Right lung (tissue), 5 donors: ENCODE results near the gene KDELR3. TPM values are rescaled to one million over a fixed set of nuclear protein-coding genes. Genes with fewer than 3 reads are reported as not detected.
A peak's percentile ranks its signal among the peaks of the same experiment; 100 is the strongest.
"Not testable (repeated sequence)": the region's sequence is repeated elsewhere in the genome, so short reads cannot be mapped to it uniquely, and the experiment has no call there.

ENCODE experiments used
- DNase-seq, 2 donors: peaks; one replicate each; pipeline ENCODE4 v3.0.0-alpha.2; 2013
- polyA plus RNA-seq, 5 donors: library from polyadenylated mRNA; unstranded; fragments of 120-200 nt; gene quantifications; one replicate each; pipeline versions ENCODE4 v1.2.1 to v1.2.3, GENCODE V29; 2013; ENCODE audit warnings: inconsistent platforms in 1 of 5, low replicate concordance in 1 of 5; ENCODE audit not compliant: insufficient read length in 5 of 5, insufficient read depth in 1 of 5

Gene KDELR3
- polyA plus RNA-seq, 5 donors, result 6.2 to 9.5 (median 7.2) TPM

GRCh38 chr22:38455530-38456271 lies 12.2 kb upstream of the KDELR3 start:
- DNase-seq, result no peak

GRCh38 chr22:38456272-38456835 lies 11.5 kb upstream of the KDELR3 start:
- DNase-seq, result no peak

DNA sequence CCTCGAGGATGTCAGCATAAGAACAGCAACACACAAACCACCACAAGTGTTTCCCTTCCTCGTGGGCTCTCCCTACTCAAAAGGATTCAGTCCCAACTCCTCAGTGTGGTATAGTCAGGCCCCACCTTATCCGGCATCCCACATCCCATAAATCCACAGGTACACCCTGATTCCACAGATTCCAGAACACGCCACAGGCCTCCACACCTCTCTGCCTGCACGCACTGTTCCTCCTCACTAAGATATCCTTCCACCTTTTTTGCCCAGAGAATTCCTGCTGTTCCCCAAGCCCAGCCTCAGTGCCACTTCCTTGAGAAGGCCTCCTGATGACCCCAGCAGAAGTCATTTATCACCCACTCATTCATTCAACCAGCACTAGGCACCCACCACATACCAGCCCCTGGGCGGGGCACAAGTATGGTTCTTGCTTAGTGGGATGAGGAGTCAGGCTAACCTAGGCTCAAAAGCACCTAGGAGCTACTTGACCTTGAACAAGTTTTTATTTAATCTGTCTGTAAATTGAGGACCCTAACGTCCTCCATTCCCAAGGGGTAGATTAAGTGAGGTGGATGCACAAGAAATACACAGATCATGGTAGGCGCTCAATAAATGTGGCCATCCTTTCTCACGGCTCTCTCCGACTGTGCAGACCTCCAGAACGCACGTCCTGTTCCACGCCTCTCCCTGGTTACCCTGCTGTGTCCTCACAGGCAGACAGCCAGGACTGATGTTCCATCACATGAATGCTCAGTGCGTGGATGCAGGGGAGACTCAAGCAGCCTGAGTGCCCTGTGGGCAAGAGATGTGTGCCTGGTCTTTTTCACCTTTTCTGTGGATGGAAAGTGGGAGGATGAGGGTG lies 10.8 kb upstream of the KDELR3 start:
- no peak for DNase-seq

- DNase-seq, result no peak
Observed at GRCh38 chr22:38460426-38460840, 7.5 kb upstream of the KDELR3 start.

- DNase-seq, result no peak
Observed at GRCh38 chr22:38461057-38461413, 6.9 kb upstream of the KDELR3 start.

- DNase-seq, result peak; percentile 75 to 80
Observed at GRCh38 chr22:38461414-38462081, 6.3 kb upstream of the KDELR3 start.

DNA sequence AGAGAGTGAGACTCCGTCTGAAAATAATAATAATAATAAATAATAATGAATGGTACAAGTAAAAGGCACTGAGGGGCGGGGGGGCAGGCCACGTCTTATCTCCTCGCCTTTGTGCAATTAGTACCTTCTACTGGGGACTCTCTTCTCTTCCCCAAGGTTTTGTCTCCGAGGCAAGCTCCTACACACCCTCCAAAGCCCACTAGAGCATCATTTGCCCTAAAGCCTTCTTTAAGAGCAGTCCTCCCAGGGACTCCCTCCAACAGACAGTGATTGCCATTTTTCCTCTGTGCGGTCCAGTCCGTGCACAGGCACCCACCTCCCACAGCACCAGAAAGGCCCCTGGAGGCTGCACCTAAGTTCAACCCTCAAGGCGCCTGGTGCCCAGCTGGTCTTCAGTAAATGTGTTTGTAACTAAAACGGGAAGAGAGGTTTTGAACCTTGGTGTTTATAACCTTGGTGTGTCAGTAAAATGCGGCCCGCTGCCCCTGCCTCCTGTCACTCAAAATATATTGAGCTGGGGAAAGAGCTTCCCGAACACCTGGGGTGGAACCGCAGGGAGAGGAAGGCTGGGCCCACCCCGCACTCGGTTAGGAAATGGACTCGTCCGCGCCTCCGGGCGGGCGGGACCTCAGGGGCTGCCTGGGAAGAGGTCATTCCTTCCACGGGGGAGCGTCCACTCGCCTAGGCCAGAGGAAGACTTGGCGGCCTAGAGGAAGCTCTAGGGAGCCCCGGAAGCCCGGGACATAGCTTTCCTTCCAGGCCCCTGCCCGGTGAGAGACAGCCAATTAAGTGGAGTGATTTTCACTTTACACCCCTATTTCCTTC lies 4.7 kb upstream of the KDELR3 start:
- DNase-seq, result no peak

DNA sequence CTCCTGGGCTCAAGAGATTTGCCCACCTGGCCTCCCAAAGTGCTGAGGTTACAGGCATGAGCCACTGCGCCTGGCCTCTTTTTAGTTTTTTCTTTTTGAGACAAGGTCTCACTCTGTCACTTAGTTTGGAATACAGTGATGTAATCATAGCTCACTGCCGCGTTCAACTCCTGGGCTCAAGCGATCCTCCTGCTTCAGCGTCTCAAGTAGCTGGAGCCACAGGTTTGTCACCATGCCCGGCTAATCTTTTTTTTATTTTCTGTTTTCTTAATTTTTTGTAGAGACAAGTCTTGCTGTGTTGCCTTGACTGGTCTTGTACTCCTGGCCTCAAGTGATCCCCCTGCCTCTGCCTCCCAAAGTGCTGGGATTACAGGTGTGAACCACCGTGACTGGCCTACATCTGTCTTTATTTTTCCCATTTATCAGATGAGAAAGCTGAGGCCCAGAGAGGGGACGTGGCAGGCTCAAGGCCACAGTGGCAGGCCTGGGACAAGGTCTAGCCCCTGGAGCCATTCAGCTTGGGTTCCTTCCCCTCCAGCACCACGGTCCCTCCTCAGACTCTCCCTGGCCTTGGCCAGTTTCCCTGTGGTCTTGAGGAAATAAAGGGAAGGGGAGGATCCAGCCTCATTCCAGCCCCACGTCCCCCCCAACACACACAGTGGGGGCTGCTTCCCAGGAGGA lies 2.8 kb upstream of the KDELR3 start:
- no peak for DNase-seq

DNA sequence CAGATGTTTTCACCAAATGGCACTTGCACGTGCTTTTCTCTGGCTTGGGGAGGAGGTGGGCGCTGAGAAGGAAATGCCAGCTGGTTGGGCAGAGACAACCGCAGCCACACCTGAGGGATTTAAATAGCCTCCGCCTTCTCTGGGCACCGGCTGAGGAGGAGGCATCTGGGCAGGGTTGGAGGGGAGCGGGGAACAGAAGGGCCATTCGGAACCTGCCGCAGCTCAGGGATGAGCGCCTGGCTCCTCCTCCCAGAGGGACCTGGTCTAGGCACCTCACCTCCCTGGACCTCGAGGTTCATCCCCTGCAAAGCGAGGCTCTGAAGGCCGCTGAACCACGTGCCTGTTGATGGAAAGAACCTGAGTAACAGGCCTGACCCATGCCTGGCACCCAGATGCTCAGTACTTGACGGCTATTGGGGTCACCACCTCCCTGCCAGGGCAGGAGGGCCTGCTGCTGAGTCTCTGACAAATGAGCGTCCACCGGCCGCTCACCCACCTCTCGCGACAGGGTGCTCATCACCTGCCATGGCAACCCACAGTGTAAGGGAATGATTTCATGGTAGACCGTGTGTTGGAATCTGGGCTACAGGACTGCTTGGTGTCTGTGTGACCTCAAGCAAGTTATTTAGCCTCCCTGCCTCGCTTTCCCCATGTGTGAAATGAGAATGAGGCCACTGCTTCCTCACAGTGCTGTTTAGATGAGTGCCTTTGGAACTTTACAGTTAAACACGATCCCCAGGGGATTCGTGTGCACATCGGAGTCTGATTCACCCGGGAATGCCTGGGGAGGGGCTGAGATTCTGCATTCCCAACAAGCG lies 2.0 kb upstream of the KDELR3 start:
- DNase-seq, result no peak

DNA sequence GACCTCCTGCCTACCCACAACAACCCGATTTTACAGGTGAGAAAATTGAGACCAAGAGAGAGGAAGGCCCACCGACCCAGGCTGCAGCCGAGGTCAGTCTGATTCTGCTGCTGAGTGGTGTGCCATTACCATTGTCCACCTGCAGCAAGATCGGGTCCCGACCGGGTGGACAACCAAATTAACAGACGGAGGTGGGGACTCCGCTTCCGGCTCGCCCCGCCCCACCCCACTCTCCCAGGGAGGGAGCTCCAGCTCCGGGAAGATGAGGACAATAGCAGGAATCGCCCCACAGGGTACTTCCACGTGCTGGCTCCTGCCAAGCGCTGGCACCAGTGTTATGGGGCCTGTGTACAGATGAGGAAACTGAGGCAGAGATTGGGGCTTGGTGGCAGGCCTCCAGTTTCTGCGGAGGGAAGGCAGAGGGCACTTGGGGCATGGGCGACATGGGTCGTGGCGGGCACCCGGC lies 425 bp upstream of the KDELR3 start:
- DNase-seq, result no peak

- DNase-seq, result no peak
Observed at GRCh38 chr22:38468443-38469305, 778 bp downstream of the KDELR3 start.

GRCh38 chr22:38469306-38469781 lies 1.4 kb downstream of the KDELR3 start:
- DNase-seq, result no peak

GRCh38 chr22:38470179-38470578 lies 2.3 kb downstream of the KDELR3 start:
- DNase-seq, result not testable (repeated sequence)

GRCh38 chr22:38471237-38471636 lies 3.3 kb downstream of the KDELR3 start:
- no peak for DNase-seq

DNA sequence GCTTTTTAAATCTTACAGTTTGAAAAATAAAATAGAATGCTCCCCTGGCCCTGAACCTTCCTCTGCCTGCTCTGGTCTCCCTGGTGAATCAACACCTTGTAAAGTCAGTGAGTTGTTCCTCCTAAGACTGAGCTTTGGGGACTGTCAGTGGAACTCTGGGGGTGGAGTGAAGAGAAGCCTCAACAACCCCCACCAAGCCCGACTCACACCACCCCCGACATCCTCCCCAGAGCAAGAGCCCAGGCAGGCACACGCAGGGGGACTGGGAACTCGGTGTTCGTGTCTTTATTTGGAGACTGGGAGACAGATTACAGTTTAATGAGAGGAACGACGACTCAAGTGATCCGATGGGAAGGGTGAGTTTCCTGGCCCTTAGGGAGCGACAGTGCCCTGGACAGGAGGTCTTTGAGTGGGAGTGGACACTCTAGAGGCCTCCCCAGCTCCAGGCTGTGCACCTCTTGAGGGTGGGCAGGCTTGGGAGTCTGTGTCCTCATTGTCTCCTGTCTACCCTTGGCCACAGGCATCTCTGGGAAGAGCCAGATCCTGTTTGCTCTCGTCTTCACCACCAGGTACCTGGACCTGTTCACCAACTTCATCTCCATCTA lies 6.2 kb downstream of the KDELR3 start:
- no peak for DNase-seq

DNA sequence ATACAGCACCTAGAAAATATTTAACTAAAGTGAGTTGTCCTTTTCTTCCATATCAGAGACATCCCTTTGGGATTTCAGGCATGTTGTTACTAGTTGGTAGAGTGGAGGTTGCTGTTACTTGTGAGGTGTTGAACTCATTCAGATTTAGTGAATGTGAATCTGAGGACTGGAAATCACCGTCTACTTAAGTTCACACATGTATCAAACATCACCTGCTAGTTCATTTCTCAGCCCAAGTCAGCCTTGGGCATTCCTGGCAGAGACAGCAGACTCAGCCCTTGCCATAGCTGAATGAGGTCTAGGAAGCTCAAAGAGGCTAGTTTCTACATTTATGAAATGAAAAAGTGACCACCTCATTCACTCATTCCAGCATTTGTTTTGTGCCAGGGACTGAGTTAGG lies 9.7 kb downstream of the KDELR3 start:
- no peak for DNase-seq

DNA sequence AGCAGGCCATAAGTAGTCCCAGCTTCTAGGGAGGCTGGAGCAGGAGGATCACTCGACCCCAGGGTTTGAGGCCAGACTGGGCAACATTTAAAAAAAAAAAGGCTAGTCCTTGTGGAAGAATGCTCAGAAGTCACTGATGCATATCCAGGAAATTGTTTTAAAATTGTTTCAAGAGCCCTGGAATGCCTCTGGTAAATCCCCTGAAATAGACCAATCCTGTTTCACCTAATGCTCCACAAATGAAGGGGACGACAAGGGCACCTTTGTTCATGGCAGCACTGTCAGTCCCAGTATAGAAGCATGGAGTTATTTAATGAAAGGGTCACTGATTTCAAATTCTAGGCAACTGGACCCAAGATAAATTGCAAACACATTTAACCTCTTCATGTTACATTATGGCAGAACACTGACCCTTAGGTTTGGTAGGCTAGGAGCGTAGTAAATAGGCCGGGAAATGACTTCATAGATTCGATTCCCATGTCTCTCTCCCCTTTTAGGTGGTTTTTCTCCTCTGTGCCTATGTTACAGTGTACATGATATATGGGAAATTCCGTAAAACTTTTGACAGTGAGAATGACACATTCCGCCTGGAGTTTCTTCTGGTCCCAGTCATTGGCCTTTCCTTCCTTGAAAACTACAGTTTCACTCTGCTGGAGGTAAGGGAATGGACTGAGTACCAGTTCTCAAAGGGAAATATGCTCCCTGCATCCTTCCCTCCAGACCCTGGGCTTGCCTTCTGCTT lies 11.4 kb downstream of the KDELR3 start:
- DNase-seq, result no peak
